Spleen (tissue), 11 donors: ENCODE results near the gene BCL11B. TPM values are rescaled to one million over a fixed set of nuclear protein-coding genes. Genes with fewer than 3 reads are reported as not detected.

Experiments used
- DNase-seq: peaks from one replicate; pipeline ENCODE4 v3.0.0-alpha.2; 2020
- H3K27ac ChIP-seq, 8 donors: fragments of 200-600 bp; sonication (generic) in 7 of 8; 1 replicate in 4 of 8; 2 replicates in 4 of 8; pipeline versions ENCODE4 v1.5.0 to v1.8.0; 2016 to 2021; ENCODE audit warnings: inconsistent platforms in 4 of 8, mild to moderate bottlenecking in 4 of 8, moderate library complexity in 1 of 8
- H3K27me3 ChIP-seq, 7 donors: fragments of 200-600 bp; sonication (generic) in 6 of 7; replicated peaks in 1 of 7; 1 replicate in 4 of 7; 2 replicates in 3 of 7; pipeline versions ENCODE4 v1.5.0 to v1.8.0; 2016 to 2021; ENCODE audit warnings: inconsistent platforms in 3 of 7, mild to moderate bottlenecking in 1 of 7
- H3K36me3 ChIP-seq, 6 donors: fragments of 200-600 bp; sonication (generic) in 5 of 6; 1 replicate in 4 of 6; 2 replicates in 2 of 6; pipeline versions ENCODE4 v1.5.0 to v1.8.0; 2016 to 2021; ENCODE audit warnings: inconsistent platforms in 2 of 6
- H3K4me1 ChIP-seq, 6 donors: fragments of 200-600 bp; sonication (generic) in 5 of 6; 1 replicate in 3 of 6; 2 replicates in 3 of 6; pipeline versions ENCODE4 v1.5.0 to v1.8.0; 2016 to 2021; ENCODE audit warnings: inconsistent platforms in 3 of 6
- H3K4me3 ChIP-seq, 8 donors: fragments of 200-600 bp; sonication (generic) in 7 of 8; 1 replicate in 4 of 8; 2 replicates in 4 of 8; pipeline versions ENCODE4 v1.5.0 to v1.8.0; 2016 to 2021; ENCODE audit warnings: inconsistent platforms in 4 of 8, mild to moderate bottlenecking in 4 of 8, moderate library complexity in 2 of 8
- H3K9me3 ChIP-seq, 8 donors: fragments of 200-600 bp; sonication (generic) in 7 of 8; 1 replicate in 4 of 8; 2 replicates in 4 of 8; pipeline versions ENCODE4 v1.5.0 to v1.8.0; 2016 to 2021; ENCODE audit warnings: inconsistent platforms in 4 of 8
- POLR2A ChIP-seq, 3 donors: fragments of 450-650 bp; IDR thresholded peaks; one replicate each; pipeline ENCODE4 v1.5.1; 2017; ENCODE audit warnings: antibody characterized with exemption in 3 of 3, mild to moderate bottlenecking in 1 of 3
- POLR2AphosphoS5 ChIP-seq, 3 donors: sonication (generic); formaldehyde crosslinking; IDR thresholded peaks; one replicate each; pipeline ENCODE4 v1.5.1; 2017; ENCODE audit warnings: antibody characterized with exemption in 3 of 3
- WGBS, 5 donors: extraction: QIAGEN DNeasy Blood & Tissue Kit in 3 of 5; methylation state at CpG; one replicate each; pipeline versions ENCODE4 v1.1.5 to v1.1.7; 2013 to 2018; 5-methylcytosine and 5-hydroxymethylcytosine counted together
- intact Hi-C: fragments of 100-400 bp; cut with DNase I; formaldehyde crosslinking; loops from one replicate; pipeline ENCODE4 v1.15.0; 2023; ENCODE audit warnings: low total_unique reads
- polyA plus RNA-seq, 3 donors: library from polyadenylated mRNA; stranded (reverse); fragments of 200-250 nt; gene quantifications; one replicate each; pipeline ENCODE4 v1.2.1, GENCODE V29; 2013
- total RNA-seq, 7 donors: library from RNA; depleted of rRNA in 3 of 7; stranded (reverse); fragments of >200 nt in 3 of 7; fragmentation: NEBNext Ultra II Directional in 4 of 7; extraction: Animal tissue kit (Norgen Biotek cat#: 25700) in 4 of 7; gene quantifications; one replicate each; pipeline versions ENCODE4 v1.1.0 to v1.2.1, GENCODE V29; 2016 to 2021
- TF ChIP-seq, protein P1 (sequence below), 11 experiments: fragments of 200-600 bp in 7 of 11; fragments of 450-650 bp in 4 of 11; sonication (generic) in 4 of 11; IDR thresholded peaks in 8 of 11; conservative IDR thresholded peaks in 3 of 11; 1 replicate in 7 of 11; 2 replicates in 4 of 11; pipeline versions ENCODE4 v1.4.0 to v1.8.0; 2016 to 2021; ENCODE audit warnings: antibody characterized with exemption in 11 of 11, inconsistent platforms in 4 of 11, mild to moderate bottlenecking in 1 of 11
- donor health status: healthy with polysubstance abuse.
- donor health status: DM: no; HTN: no; CAD: no; lungs with moderate emphysema.
- donor health status: DM: no; HTN: no; CAD: no.
- donor health status: Bipolar disorder and iron deficiency.
- donor health status: healthy.
- donor health status: DM: no; HTN: no; CAD: no.
- donor health status: DM: yes; HTN: yes; CAD: no.

The BCL11B gene
- total and polyA plus RNA-seq, 10 donors = 0.74 to 21.1 (median 11.4) TPM

DNA sequence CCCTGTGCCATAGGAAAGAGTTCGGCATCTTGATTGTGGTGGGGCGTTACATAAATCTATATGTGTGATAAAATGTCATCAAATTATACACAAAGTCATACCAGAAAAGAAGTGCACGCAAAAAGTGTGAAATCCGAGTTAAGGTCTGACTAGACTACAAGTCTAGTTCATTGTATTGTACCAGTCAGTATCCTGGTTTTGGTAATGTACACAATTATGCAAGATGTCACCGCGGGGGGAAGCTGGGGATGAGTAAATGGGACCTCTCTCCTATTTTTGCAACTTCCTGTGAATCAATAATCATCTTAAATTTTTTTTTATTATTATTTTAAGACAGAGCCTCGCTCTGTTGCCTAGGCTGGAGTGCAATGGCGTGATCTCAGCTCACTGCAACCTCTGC is 43.2 kb upstream of the BCL11B start:
- H3K27me3 ChIP-seq = peaks cover 0 to 33% (median 0%) of the 10 kb centered on the region in 7 donors
- H3K4me3 ChIP-seq = no peak overlapping the region
- no peak for DNase-seq
- TF ChIP-seq POLR2A (IDR thresholded peaks at IDR 0.05) (no peak), POLR2AphosphoS5 (IDR thresholded peaks at IDR 0.05) (no peak)
- TF ChIP-seq, protein P1, sequence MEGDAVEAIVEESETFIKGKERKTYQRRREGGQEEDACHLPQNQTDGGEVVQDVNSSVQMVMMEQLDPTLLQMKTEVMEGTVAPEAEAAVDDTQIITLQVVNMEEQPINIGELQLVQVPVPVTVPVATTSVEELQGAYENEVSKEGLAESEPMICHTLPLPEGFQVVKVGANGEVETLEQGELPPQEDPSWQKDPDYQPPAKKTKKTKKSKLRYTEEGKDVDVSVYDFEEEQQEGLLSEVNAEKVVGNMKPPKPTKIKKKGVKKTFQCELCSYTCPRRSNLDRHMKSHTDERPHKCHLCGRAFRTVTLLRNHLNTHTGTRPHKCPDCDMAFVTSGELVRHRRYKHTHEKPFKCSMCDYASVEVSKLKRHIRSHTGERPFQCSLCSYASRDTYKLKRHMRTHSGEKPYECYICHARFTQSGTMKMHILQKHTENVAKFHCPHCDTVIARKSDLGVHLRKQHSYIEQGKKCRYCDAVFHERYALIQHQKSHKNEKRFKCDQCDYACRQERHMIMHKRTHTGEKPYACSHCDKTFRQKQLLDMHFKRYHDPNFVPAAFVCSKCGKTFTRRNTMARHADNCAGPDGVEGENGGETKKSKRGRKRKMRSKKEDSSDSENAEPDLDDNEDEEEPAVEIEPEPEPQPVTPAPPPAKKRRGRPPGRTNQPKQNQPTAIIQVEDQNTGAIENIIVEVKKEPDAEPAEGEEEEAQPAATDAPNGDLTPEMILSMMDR (IDR thresholded peaks at IDR 0.05 in 8 of 11, conservative IDR thresholded peaks at IDR 0.05 in 3 of 11) = no peak
- H3K9me3 ChIP-seq = peaks cover 0 to 23% (median 9%) of the 10 kb centered on the region in 8 donors
- intact Hi-C loops = no loop called here
- no peak overlapping the region for H3K27ac ChIP-seq
- WGBS, 5 donors = 61 to 72% (median 67%) methylated on average over 8 of the region's 8 CpGs
- H3K36me3 ChIP-seq = no peaks in the 10 kb centered on the region
- H3K4me1 ChIP-seq = peaks cover 0 to 6% (median 3%) of the 10 kb centered on the region in 6 donors

GRCh38 chr14:99314623-99315022 is 42.6 kb upstream of the BCL11B start:
- 64 to 78% (median 70%) methylated on average over 9 of the region's 9 CpGs for WGBS, 5 donors
- Histone ChIP-seq H3K4me1 (peaks cover 0 to under 1% (median 0%) of the 10 kb centered on the region in 6 donors), H3K4me3 (no peak overlapping the region), H3K27ac (no peak overlapping the region), H3K27me3 (peaks cover 0 to 27% (median 0%) of the 10 kb centered on the region in 7 donors), H3K9me3 (peaks cover 0 to 23% (median 9%) of the 10 kb centered on the region in 8 donors), H3K36me3 (no peaks in the 10 kb centered on the region)
- intact Hi-C loops = no loop called here
- TF ChIP-seq, protein P1 (IDR thresholded peaks at IDR 0.05 in 8 of 11, conservative IDR thresholded peaks at IDR 0.05 in 3 of 11) = no peak
- DNase-seq = no peak

DNA sequence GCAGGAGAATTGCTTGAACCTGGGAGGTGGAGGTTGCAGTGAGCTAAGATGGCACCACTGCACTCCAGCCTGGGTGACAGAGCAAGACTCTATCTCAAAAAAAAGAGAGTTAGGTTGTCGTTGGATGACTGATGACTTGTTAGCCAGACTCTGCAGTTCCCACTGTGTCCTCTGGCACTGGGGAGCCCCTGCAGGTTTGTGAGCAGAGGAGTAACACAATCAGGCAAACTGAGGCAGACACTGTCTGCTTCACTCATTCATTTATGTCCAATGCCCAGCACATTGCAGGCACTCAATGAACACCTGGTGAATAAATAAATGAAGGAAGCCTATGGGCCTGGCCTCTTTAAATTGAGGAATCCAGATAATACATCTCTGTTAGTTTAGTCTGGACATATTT is 41.2 kb upstream of the BCL11B start:
- H3K36me3 ChIP-seq = no peaks in the 10 kb centered on the region
- H3K9me3 ChIP-seq = peaks cover 0 to 23% (median 9%) of the 10 kb centered on the region in 8 donors
- H3K4me1 ChIP-seq = no peaks in the 10 kb centered on the region
- H3K27me3 ChIP-seq = peaks cover 0 to 16% (median 0%) of the 10 kb centered on the region in 7 donors
- H3K27ac ChIP-seq = no peak overlapping the region
- no peak for TF ChIP-seq POLR2A (IDR thresholded peaks at IDR 0.05)
- TF ChIP-seq, protein P1 (IDR thresholded peaks at IDR 0.05 in 8 of 11, conservative IDR thresholded peaks at IDR 0.05 in 3 of 11) = no peak
- no peak for TF ChIP-seq POLR2AphosphoS5 (IDR thresholded peaks at IDR 0.05)
- no peak overlapping the region for H3K4me3 ChIP-seq
- WGBS, 5 donors = 79 to 100% (median 93%) methylated on average over 1 of the region's 1 CpG
- no peak for DNase-seq
- intact Hi-C loops = no loop called here

DNA sequence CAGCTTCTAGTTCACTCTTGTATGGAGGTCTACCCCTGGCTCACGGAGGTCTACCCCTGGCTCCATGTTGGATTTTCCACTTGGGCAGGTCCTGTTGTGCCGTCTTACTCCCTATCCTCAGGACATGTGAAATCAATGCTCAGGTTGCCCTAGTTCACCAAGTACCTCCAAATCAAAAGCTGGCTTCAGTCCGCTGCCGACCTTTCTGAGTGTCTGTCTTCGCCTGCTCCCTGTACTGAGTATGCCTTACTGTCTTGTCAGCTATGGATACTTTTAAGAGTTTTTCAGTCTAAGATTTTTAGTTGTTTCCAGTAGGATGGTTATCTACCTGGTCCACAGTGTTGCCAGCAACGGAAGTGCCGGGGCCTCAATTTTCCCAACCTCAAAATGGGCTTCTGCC is 40.1 kb upstream of the BCL11B start:
- WGBS, 5 donors = 91 to 97% (median 94%) methylated on average over 7 of the region's 7 CpGs
- DNase-seq = no peak
- Histone ChIP-seq H3K4me1 (no peaks in the 10 kb centered on the region), H3K36me3 (no peaks in the 10 kb centered on the region), H3K4me3 (no peak overlapping the region), H3K27me3 (peaks cover 0 to 9% (median 0%) of the 10 kb centered on the region in 7 donors), H3K9me3 (peaks cover 0 to 23% (median 9%) of the 10 kb centered on the region in 8 donors), H3K27ac (no peak overlapping the region)
- no peak for TF ChIP-seq POLR2A (IDR thresholded peaks at IDR 0.05)
- TF ChIP-seq, protein P1 (IDR thresholded peaks at IDR 0.05 in 8 of 11, conservative IDR thresholded peaks at IDR 0.05 in 3 of 11) = no peak
- no peak for TF ChIP-seq POLR2AphosphoS5 (IDR thresholded peaks at IDR 0.05)
- intact Hi-C loops = no loop called here
